Heart right ventricle (tissue), 16 donors: ENCODE measurements around the gene SDHA. TPM values are rescaled to one million over a fixed set of nuclear protein-coding genes. Genes with fewer than 3 reads are reported as not detected.

Source experiments
- ATAC-seq, 8 donors: fragments of 200-7000 bp; cut with Tn5 transposase; one replicate each; pipeline ENCODE4 v1.9.1; 2020; ENCODE audit warnings: mild to moderate bottlenecking in 8 of 8, moderate library complexity in 8 of 8, moderate number of reproducible peaks in 1 of 8
- DNase-seq, 2 donors: peaks; one replicate each; pipeline ENCODE4 v3.0.0-alpha.2; 2020
- H3K27ac ChIP-seq, 10 donors: fragments of 200-600 bp; sonication (generic) in 2 of 10; one replicate each; pipeline versions ENCODE4 v1.5.0 to v1.8.0; 2020 to 2022; ENCODE audit warnings: mild to moderate bottlenecking in 3 of 10
- H3K27me3 ChIP-seq, 7 donors: fragments of 200-600 bp; one replicate each; pipeline ENCODE4 v1.8.0; 2021 to 2022; ENCODE audit warnings: mild to moderate bottlenecking in 2 of 7
- H3K36me3 ChIP-seq, 9 donors: fragments of 200-600 bp; sonication (generic) in 1 of 9; one replicate each; pipeline versions ENCODE4 v1.5.0 to v1.8.0; 2020 to 2022; ENCODE audit warnings: mild to moderate bottlenecking in 2 of 9
- H3K4me1 ChIP-seq, 9 donors: fragments of 200-600 bp; sonication (generic) in 1 of 9; one replicate each; pipeline versions ENCODE4 v1.5.0 to v1.8.0; 2020 to 2022; ENCODE audit warnings: mild to moderate bottlenecking in 4 of 9
- H3K4me3 ChIP-seq, 10 donors: fragments of 200-600 bp; sonication (generic) in 2 of 10; one replicate each; pipeline versions ENCODE4 v1.5.0 to v1.8.0; 2020 to 2022; ENCODE audit warnings: mild to moderate bottlenecking in 7 of 10, moderate library complexity in 2 of 10
- H3K9me3 ChIP-seq, 11 donors: fragments of 200-600 bp in 10 of 11; sonication (generic) in 2 of 11; one replicate each; pipeline versions ENCODE4 v1.5.0 to v1.8.0; 2013 to 2022; ENCODE audit warnings: mild to moderate bottlenecking in 2 of 11, control low read depth in 1 of 11, moderate library complexity in 1 of 11
- CTCF ChIP-seq, 9 donors: fragments of 200-600 bp; sonication (generic) in 2 of 9; IDR thresholded peaks; one replicate each; pipeline versions ENCODE4 v1.5.0 to v1.8.0; 2021 to 2022; ENCODE audit warnings: antibody characterized with exemption in 9 of 9, mild to moderate bottlenecking in 5 of 9, moderate library complexity in 1 of 9
- WGBS, 2 donors: extraction: QIAGEN DNeasy Blood & Tissue Kit; methylation state at CpG; one replicate each; pipeline ENCODE4 v1.1.7; 2013; ENCODE audit warnings: inconsistent platforms in 1 of 2; 5-methylcytosine and 5-hydroxymethylcytosine counted together
- intact Hi-C, 10 donors: fragments of 100-400 bp; cut with DNase I; formaldehyde crosslinking; loops; one replicate each; pipeline versions ENCODE4 v1.11.1 to v1.14.2; 2022
- polyA plus RNA-seq, 2 donors: library from polyadenylated mRNA; stranded (reverse); fragments of 200-250 nt; gene quantifications; one replicate each; pipeline ENCODE4 v1.2.3, GENCODE V29; 2013
- total RNA-seq, 10 donors: library from RNA; stranded (reverse); fragmentation: NEBNext Ultra II Directional in 3 of 10; extraction: Animal tissue kit (Norgen Biotek cat#: 25700) in 3 of 10; gene quantifications; one replicate each; pipeline versions ENCODE4 v1.2.1 to v1.2.4, GENCODE V29; 2021 to 2023
- donor health status: Arrhythmogenic right ventricular cardiomyopathy.
- donor health status: ischemic (EF 13 %, LVEDD 7.1; RV severe dilation, severe dysfunction).
- donor health status: healthy with polysubstance abuse.
- donor health status: DM: no; HTN: yes; CAD: no.
- donor health status: DM: no; HTN: no; CAD: no.
- donor health status: ischemic (EF 25% LVEDD 6.9; RV normal size, moderate dysfunction).
- donor health status: ischemic (EF 25% LVEDD 5.7; RV mildly dilated, moderate dysfunction).
- donor health status: healthy.
- donor health status: DM: yes; HTN: yes; CAD: no.
- donor health status: Ischemic cardiomyopathy.
- donor health status: ischemic (EF 35%, LVEDD 5.7; RV mildly dilated, moderate dysfunction).
- donor health status: nonischemic (EF 11% LVEDD 7.7; RV severe dilation, severe dysfunction).
- donor health status: DM: yes; HTN: yes; CAD: no.
- donor health status: PGD.
- donor health status: ischemic (EF 29% LVEDD 5.4; RV normal size, mild dysfunction).
- donor health status: nonischemic (EF 23%, LVEDD 6.1; RV moderate dilation, normal function).

Gene SDHA
- total and polyA plus RNA-seq, 12 donors: 317 to 897 (median 809) TPM

GRCh38 chr5:173392-174290 is 44.5 kb upstream of the SDHA start:
- peaks cover 0 to 13% (median 10%) of the 10 kb centered on the region in 9 donors for H3K4me1 ChIP-seq
- H3K36me3 ChIP-seq: no peaks in the 10 kb centered on the region
- H3K27me3 ChIP-seq: no peaks in the 10 kb centered on the region
- no peak overlapping the region for H3K4me3 ChIP-seq
- ATAC-seq (no peak), DNase-seq (no peak)
- TF ChIP-seq CTCF (IDR thresholded peaks at IDR 0.05): no peak
- intact Hi-C loops: no loop called here
- no peak overlapping the region for H3K27ac ChIP-seq
- WGBS, 2 donors: 82 to 86% methylated on average over 22 of the region's 22 CpGs
- H3K9me3 ChIP-seq: no peaks in the 10 kb centered on the region

GRCh38 chr5:174291-174600 is 43.9 kb upstream of the SDHA start:
- Histone ChIP-seq H3K4me3 (no peak overlapping the region), H3K4me1 (peaks cover 0 to 8% (median 4%) of the 10 kb centered on the region in 9 donors), H3K27me3 (no peaks in the 10 kb centered on the region), H3K27ac (no peak overlapping the region), H3K36me3 (no peaks in the 10 kb centered on the region), H3K9me3 (no peaks in the 10 kb centered on the region)
- TF ChIP-seq CTCF (IDR thresholded peaks at IDR 0.05): no peak
- WGBS, 2 donors: 88 to 97% methylated on average over 5 of the region's 5 CpGs
- intact Hi-C loops: no loop called here
- DNase-seq: no peak
- no peak for ATAC-seq

GRCh38 chr5:174876-175465 is 43.1 kb upstream of the SDHA start:
- no peaks in the 10 kb centered on the region for H3K27me3 ChIP-seq
- no peak overlapping the region for H3K4me3 ChIP-seq
- H3K36me3 ChIP-seq: no peaks in the 10 kb centered on the region
- H3K9me3 ChIP-seq: no peaks in the 10 kb centered on the region
- no peak overlapping the region for H3K27ac ChIP-seq
- no peak for TF ChIP-seq CTCF (IDR thresholded peaks at IDR 0.05)
- H3K4me1 ChIP-seq: peaks cover 0 to under 1% (median 0%) of the 10 kb centered on the region in 9 donors
- DNase-seq: no peak
- intact Hi-C loops: no loop called here
- ATAC-seq: no peak
- 91% methylated on average over 16 of the region's 16 CpGs for WGBS, 2 donors

GRCh38 chr5:176296-176823 is 41.8 kb upstream of the SDHA start:
- no peaks in the 10 kb centered on the region for H3K9me3 ChIP-seq
- DNase-seq (no peak), ATAC-seq (no peak)
- no peaks in the 10 kb centered on the region for H3K36me3 ChIP-seq
- 71 to 74% methylated on average over 11 of the region's 11 CpGs for WGBS, 2 donors
- H3K4me1 ChIP-seq: peaks cover 0 to 7% (median 0%) of the 10 kb centered on the region in 9 donors
- no peaks in the 10 kb centered on the region for H3K27me3 ChIP-seq
- intact Hi-C loops: no loop called here
- no peak overlapping the region for H3K4me3 ChIP-seq
- TF ChIP-seq CTCF (IDR thresholded peaks at IDR 0.05): no peak
- H3K27ac ChIP-seq: no peak overlapping the region
